GM23338 (cell line): ENCODE data around the gene COL15A1. TPM values are rescaled to one million over a fixed set of nuclear protein-coding genes. Genes with fewer than 3 reads are reported as not detected.

Source experiments
- ATAC-seq: fragments of 200-7000 bp; cut with Tn5 transposase; 3 replicates; pipeline ENCODE4 v1.9.1; 2020
- DNase-seq: peaks from one replicate; pipeline ENCODE4 v3.0.0-alpha.2; 2015; ENCODE audit warnings: low spot score
- H2AFZ ChIP-seq: fragments of 200-600 bp; sonication (generic); 2 replicates; pipeline ENCODE4 v1.8.0; 2016; ENCODE audit warnings: antibody characterized with exemption, mild to moderate bottlenecking, moderate library complexity
- H3F3A ChIP-seq: fragments of 200-600 bp; sonication (generic); replicated peaks from 2 replicates; pipeline ENCODE4 v1.8.0; 2017; ENCODE audit warnings: antibody characterized with exemption, mixed run types, low read depth
- H3K27ac ChIP-seq: fragments of 200-600 bp; sonication (generic); 2 replicates; pipeline ENCODE4 v1.6.1; 2016; ENCODE audit warnings: low read depth
- H3K27me3 ChIP-seq: fragments of 200-600 bp; sonication (generic); 2 replicates; pipeline ENCODE4 v1.8.0; 2016; ENCODE audit warnings: mild to moderate bottlenecking, mixed run types, moderate library complexity; ENCODE audit not compliant: insufficient read depth
- H3K36me3 ChIP-seq: fragments of 200-600 bp; sonication (generic); 2 replicates; pipeline ENCODE4 v1.8.0; 2016; ENCODE audit warnings: mild to moderate bottlenecking; ENCODE audit not compliant: insufficient read depth
- H3K4me1 ChIP-seq: fragments of 200-600 bp; sonication (generic); 2 replicates; pipeline ENCODE4 v1.8.0; 2016; ENCODE audit warnings: mild to moderate bottlenecking, moderate library complexity; ENCODE audit not compliant: insufficient read depth
- H3K4me2 ChIP-seq: fragments of 200-600 bp; sonication (generic); 2 replicates; pipeline ENCODE4 v1.7.1; 2017; ENCODE audit warnings: mixed run types
- H3K4me3 ChIP-seq: fragments of 200-600 bp; sonication (generic); 2 replicates; pipeline ENCODE4 v1.6.1; 2016; ENCODE audit warnings: mixed run types
- H3K79me2 ChIP-seq: fragments of 200-600 bp; sonication (generic); replicated peaks from 2 replicates; pipeline ENCODE4 v1.8.0; 2017; ENCODE audit warnings: mild to moderate bottlenecking; ENCODE audit not compliant: insufficient read depth
- H3K9me2 ChIP-seq: fragments of 200-600 bp; sonication (generic); 2 replicates; pipeline ENCODE4 v1.8.0; 2017; ENCODE audit not compliant: insufficient read depth
- H4K20me1 ChIP-seq: fragments of 200-600 bp; sonication (generic); replicated peaks from 2 replicates; pipeline ENCODE4 v1.8.0; 2017; ENCODE audit warnings: mild to moderate bottlenecking; ENCODE audit not compliant: insufficient read depth
- H3K27ac Mint-ChIP-seq: 2 replicates; pipeline ENCODE4 v1.8.0; 2020; ENCODE audit warnings: inconsistent platforms, mild to moderate bottlenecking, moderate library complexity, mixed read lengths
- H3K27me3 Mint-ChIP-seq: 3 replicates; pipeline ENCODE4 v1.8.0; 2022; ENCODE audit warnings: low read depth, mild to moderate bottlenecking, moderate library complexity, mixed read lengths, inconsistent platforms; ENCODE audit not compliant: insufficient read depth, poor library complexity
- H3K36me3 Mint-ChIP-seq: 3 replicates; pipeline ENCODE4 v1.8.0; 2021; ENCODE audit warnings: low read depth, mild to moderate bottlenecking, inconsistent platforms, moderate library complexity, mixed read lengths
- H3K4me1 Mint-ChIP-seq: 3 replicates; pipeline ENCODE4 v1.8.0; 2020; ENCODE audit warnings: mild to moderate bottlenecking, inconsistent platforms, mixed read lengths
- H3K4me3 Mint-ChIP-seq: 3 replicates; pipeline ENCODE4 v1.8.0; 2021; ENCODE audit warnings: moderate library complexity, mild to moderate bottlenecking, inconsistent platforms, mixed read lengths
- H3K9me3 Mint-ChIP-seq: 3 replicates; pipeline ENCODE4 v1.8.0; 2020; ENCODE audit warnings: moderate library complexity, mild to moderate bottlenecking, inconsistent platforms, mixed read lengths
- CTCF ChIP-seq, 2 experiments: fragments of 200-600 bp in 1 of 2; sonication (generic) in 1 of 2; conservative IDR thresholded peaks; 2 replicates each; pipeline versions ENCODE4 v1.5.1 to v1.6.1; 2016 to 2017; ENCODE audit warnings: antibody characterized with exemption in 2 of 2, low read depth in 2 of 2, mild to moderate bottlenecking in 2 of 2, moderate library complexity in 1 of 2
- EZH2 ChIP-seq: fragments of 200-600 bp; sonication (generic); IDR thresholded peaks from one replicate; pipeline ENCODE4 v1.8.0; 2017; ENCODE audit warnings: antibody characterized with exemption, mild to moderate bottlenecking, low read depth; ENCODE audit not compliant: unreplicated experiment
- EZH2phosphoT487 ChIP-seq: fragments of 200-600 bp; sonication (generic); IDR thresholded peaks from one replicate; pipeline ENCODE4 v1.8.1; 2018; ENCODE audit warnings: antibody characterized with exemption; ENCODE audit not compliant: unreplicated experiment
- JUNB ChIP-seq: IDR thresholded peaks from one replicate; pipeline ENCODE4 v1.6.1; 2016; ENCODE audit warnings: antibody characterized with exemption; ENCODE audit not compliant: unreplicated experiment
- POLR2AphosphoS5 ChIP-seq: IDR thresholded peaks from 2 replicates; pipeline ENCODE4 v1.6.1; 2016; ENCODE audit warnings: antibody characterized with exemption, low read depth
- REST ChIP-seq: IDR thresholded peaks from one replicate; pipeline ENCODE4 v1.6.1; 2018; ENCODE audit warnings: antibody characterized with exemption; ENCODE audit not compliant: unreplicated experiment
- STAT1 ChIP-seq: IDR thresholded peaks from one replicate; pipeline ENCODE4 v1.6.1; 2016; ENCODE audit warnings: antibody characterized with exemption; ENCODE audit not compliant: unreplicated experiment
- ZNF114 ChIP-seq: fragments of 250-450 bp; sonication (Bioruptor Pico); IDR thresholded peaks from 2 replicates; pipeline ENCODE4 v1.5.0; 2020; ENCODE audit warnings: mild to moderate bottlenecking, moderate library complexity
- ZNF331 ChIP-seq: fragments of 250-450 bp; sonication (Bioruptor Pico); IDR thresholded peaks from 2 replicates; pipeline ENCODE4 v1.5.0; 2020; ENCODE audit warnings: low read depth, mild to moderate bottlenecking, moderate library complexity
- polyA plus RNA-seq: library from polyadenylated mRNA; unstranded; fragments of >200 nt; fragmentation: Nextera tagmentation; extraction: Ambion mirVana; gene quantifications from 2 replicates; pipeline ENCODE4 v1.2.1, GENCODE V29; 2016
- total RNA-seq: library from RNA; depleted of rRNA; stranded (reverse); fragments of >200 nt; shearing (Covaris generic); gene quantifications from 2 replicates; pipeline ENCODE4 v1.2.3, GENCODE V29; 2014
- TF ChIP-seq, protein P1 (sequence below): IDR thresholded peaks from 2 replicates; pipeline ENCODE4 v1.6.1; 2016; ENCODE audit warnings: antibody characterized with exemption

Gene COL15A1
- total and polyA plus RNA-seq, 2 experiments from 2014 or later: 0.17 to 0.18 TPM

DNA sequence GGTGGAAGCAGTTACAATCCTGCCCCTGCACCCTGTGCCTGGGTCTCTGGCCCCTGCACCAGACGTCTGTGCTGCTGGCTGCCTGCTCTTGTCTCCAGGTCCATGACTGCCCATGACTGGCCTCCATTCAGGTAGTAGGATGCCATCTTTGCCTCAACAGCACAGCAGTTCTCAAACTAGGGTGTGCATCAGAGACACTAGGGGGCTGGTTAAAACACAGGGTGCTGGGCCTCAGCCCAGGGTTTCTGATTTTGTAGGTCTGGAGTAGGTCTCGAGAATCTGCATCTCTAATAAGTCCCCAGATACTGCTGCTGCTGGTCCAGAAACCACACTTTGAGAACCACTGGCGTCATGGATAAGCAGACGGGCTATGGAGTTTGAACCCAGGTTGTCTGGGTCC lies 24.0 kb downstream of the COL15A1 start:
- no peak overlapping the region for H3K27ac ChIP-seq
- no peak for TF ChIP-seq ZNF331
- TF ChIP-seq, protein P1, sequence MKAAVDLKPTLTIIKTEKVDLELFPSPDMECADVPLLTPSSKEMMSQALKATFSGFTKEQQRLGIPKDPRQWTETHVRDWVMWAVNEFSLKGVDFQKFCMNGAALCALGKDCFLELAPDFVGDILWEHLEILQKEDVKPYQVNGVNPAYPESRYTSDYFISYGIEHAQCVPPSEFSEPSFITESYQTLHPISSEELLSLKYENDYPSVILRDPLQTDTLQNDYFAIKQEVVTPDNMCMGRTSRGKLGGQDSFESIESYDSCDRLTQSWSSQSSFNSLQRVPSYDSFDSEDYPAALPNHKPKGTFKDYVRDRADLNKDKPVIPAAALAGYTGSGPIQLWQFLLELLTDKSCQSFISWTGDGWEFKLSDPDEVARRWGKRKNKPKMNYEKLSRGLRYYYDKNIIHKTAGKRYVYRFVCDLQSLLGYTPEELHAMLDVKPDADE: no peak
- TF ChIP-seq EZH2phosphoT487: no peak
- no peak for TF ChIP-seq POLR2AphosphoS5
- TF ChIP-seq ZNF114 (CRISPR knock-in tag): no peak
- TF ChIP-seq EZH2: no peak
- no peak for TF ChIP-seq STAT1
- TF ChIP-seq JUNB: no peak
- TF ChIP-seq CTCF (conservative IDR thresholded peaks at IDR 0.05; ENCODE audit: low read depth in 2 of 2): no peak
- peaks cover 8% of the 10 kb centered on the region for H3K9me2 ChIP-seq
- H3K27me3 Mint-ChIP-seq: peaks cover 2% of the 10 kb centered on the region
- ATAC-seq (no peak), DNase-seq (no peak)
- no peak overlapping the region for H3K4me2 ChIP-seq
- no peaks in the 10 kb centered on the region for H3F3A ChIP-seq
- H3K9me3 Mint-ChIP-seq: no peaks in the 10 kb centered on the region
- no peaks in the 10 kb centered on the region for H3K27me3 ChIP-seq
- no peak overlapping the region for H2AFZ ChIP-seq
- H3K4me1 ChIP-seq: peaks cover 14% of the 10 kb centered on the region
- no peak overlapping the region for H3K27ac Mint-ChIP-seq
- H3K4me1 Mint-ChIP-seq: peaks cover 36% of the 10 kb centered on the region
- H4K20me1 ChIP-seq: no peaks in the 10 kb centered on the region
- H3K79me2 ChIP-seq: no peaks in the 10 kb centered on the region
- H3K4me3 Mint-ChIP-seq: no peak overlapping the region
- H3K4me3 ChIP-seq: no peak overlapping the region
- no peaks in the 10 kb centered on the region for H3K36me3 ChIP-seq
- no peaks in the 10 kb centered on the region for H3K36me3 Mint-ChIP-seq

GRCh38 chr9:98968601-98969337 lies 25.1 kb downstream of the COL15A1 start:
- Histone ChIP-seq H3F3A (no peaks in the 10 kb centered on the region), H3K27me3 (0 out of 2 replicates have a peak, but pooled peaks cover under 1% of the 10 kb centered on the region), H3K4me3 (no peak overlapping the region), H3K4me2 (no peak overlapping the region), H3K9me2 (0 out of 2 replicates have a peak, but pooled peaks cover under 1% of the 10 kb centered on the region), H3K79me2 (no peaks in the 10 kb centered on the region), H3K27ac (no peak overlapping the region), H3K36me3 (no peaks in the 10 kb centered on the region), H2AFZ (no peak overlapping the region), H3K4me1 (peaks cover 14% of the 10 kb centered on the region), H4K20me1 (no peaks in the 10 kb centered on the region)
- DNase-seq: no peak
- Mint-ChIP-seq H3K36me3 (no peaks in the 10 kb centered on the region; the same call in 2 of the 3 replicates), H3K27me3 (peaks cover 4% of the 10 kb centered on the region), H3K27ac (no peak overlapping the region), H3K9me3 (no peaks in the 10 kb centered on the region), H3K4me1 (peaks cover 32% of the 10 kb centered on the region), H3K4me3 (no peak overlapping the region)
- no peak for ATAC-seq
- TF ChIP-seq ZNF331: no peak
- TF ChIP-seq REST: no peak
